CD8-positive, alpha-beta memory T cell (primary cell): ENCODE results near the gene ARL5C. TPM values are rescaled to one million over a fixed set of nuclear protein-coding genes. Genes with fewer than 3 reads are reported as not detected.

Experiments used
- CTCF ChIA-PET: fragments of 350-600 bp; sonication (Branson Sonifier 250); formaldehyde crosslinking; loops from one replicate; lab custom pipeline; 2021; ENCODE audit warnings: antibody characterized with exemption; lab: Charles Lee
- POLR2A ChIA-PET: fragments of 350-600 bp; sonication (Branson Sonifier 250); formaldehyde crosslinking; loops from one replicate; lab custom pipeline; 2021; ENCODE audit warnings: antibody characterized with exemption; lab: Charles Lee
- DNase-seq, 5 donors: peaks; one replicate each; pipeline versions ENCODE4 v3.0.0 to v3.0.0-alpha.2; 2020 to 2022; ENCODE audit warnings: mixed read lengths in 1 of 5
- H3K27ac ChIP-seq: one replicate; pipeline ENCODE4 v1.7.0; 2013; ENCODE audit warnings: low read depth, mild to moderate bottlenecking, low read length, moderate library complexity
- H3K27me3 ChIP-seq: 2 replicates; pipeline ENCODE4 v1.7.0; 2013; ENCODE audit warnings: low read length, mild to moderate bottlenecking; ENCODE audit not compliant: insufficient read depth, poor library complexity, severe bottlenecking
- H3K36me3 ChIP-seq: 2 replicates; pipeline ENCODE4 v1.7.0; 2013; ENCODE audit warnings: mild to moderate bottlenecking, low read length, moderate library complexity; ENCODE audit not compliant: insufficient read depth
- H3K4me1 ChIP-seq: 2 replicates; pipeline ENCODE4 v1.7.0; 2013; ENCODE audit warnings: mild to moderate bottlenecking, low read length, moderate library complexity; ENCODE audit not compliant: insufficient read depth
- H3K4me3 ChIP-seq: 2 replicates; pipeline ENCODE4 v1.7.0; 2013; ENCODE audit warnings: mild to moderate bottlenecking, low read length
- H3K9me3 ChIP-seq: 2 replicates; pipeline ENCODE4 v1.7.0; 2013; ENCODE audit warnings: mild to moderate bottlenecking, low read length
- H3K27ac Mint-ChIP-seq, 8 donors: one replicate each; pipeline ENCODE4 v1.8.0; 2020 to 2021; ENCODE audit warnings: mixed read lengths in 8 of 8, mild to moderate bottlenecking in 6 of 8, inconsistent platforms in 3 of 8, moderate library complexity in 3 of 8
- H3K27me3 Mint-ChIP-seq, 2 donors: one replicate each; pipeline ENCODE4 v1.8.0; 2020 to 2021; ENCODE audit warnings: mixed read lengths in 2 of 2, mild to moderate bottlenecking in 1 of 2, moderate library complexity in 1 of 2
- H3K36me3 Mint-ChIP-seq, 3 donors: one replicate each; pipeline ENCODE4 v1.8.0; 2020 to 2021; ENCODE audit warnings: mixed read lengths in 3 of 3, inconsistent platforms in 1 of 3, mild to moderate bottlenecking in 1 of 3
- H3K4me1 Mint-ChIP-seq, 3 donors: one replicate each; pipeline ENCODE4 v1.8.0; 2020 to 2021; ENCODE audit warnings: mixed read lengths in 3 of 3, inconsistent platforms in 1 of 3, mild to moderate bottlenecking in 1 of 3
- H3K4me3 Mint-ChIP-seq, 7 donors: one replicate each; pipeline ENCODE4 v1.8.0; 2020 to 2021; ENCODE audit warnings: mixed read lengths in 7 of 7, mild to moderate bottlenecking in 6 of 7, moderate library complexity in 4 of 7, inconsistent platforms in 2 of 7
- H3K9me3 Mint-ChIP-seq, 5 donors: one replicate each; pipeline ENCODE4 v1.8.0; 2020 to 2022; ENCODE audit warnings: mixed read lengths in 5 of 5, mild to moderate bottlenecking in 3 of 5, moderate library complexity in 2 of 5, inconsistent platforms in 1 of 5
- polyA plus RNA-seq: library from polyadenylated mRNA; unstranded; fragments of 300-500 nt; fragmentation: Illumina TruSeq; gene quantifications from one replicate; pipeline ENCODE4 v1.2.3, GENCODE V29; 2021
- total RNA-seq, 2 experiments: library from RNA; stranded (reverse); gene quantifications; one replicate each; pipeline ENCODE4 v1.2.3, GENCODE V29; 2021

Gene ARL5C
- total and polyA plus RNA-seq, 3 experiments from 2014 or later = not detected

GRCh38 chr17:39150104-39150634 is 15.8 kb downstream of the ARL5C start:
- Histone ChIP-seq H3K4me3 (no peak overlapping the region), H3K27me3 (no peaks in the 10 kb centered on the region), H3K36me3 (no peaks in the 10 kb centered on the region), H3K27ac (no peak overlapping the region), H3K9me3 (no peaks in the 10 kb centered on the region), H3K4me1 (peaks cover 8% of the 10 kb centered on the region)
- ChIA-PET CTCF (interaction anchor here (1.0 to 6.8 kb wide), 6 partner anchors 15 to 167 kb away, joined by 4 to 128 read pairs (median 46); no protein-coding TSS in a partner anchor), POLR2A (no interaction called here)
- Mint-ChIP-seq H3K4me1 (peaks cover 50 to 62% (median 53%) of the 10 kb centered on the region in 3 donors), H3K4me3 (peak overlapping the region; percentile 82 to 92 (median 84)), H3K27me3 (peaks cover 0 to 27% of the 10 kb centered on the region in 2 donors), H3K27ac (peak overlapping the region in 5 of 8 donors; percentile 41 to 81 (median 53)), H3K9me3 (peaks cover 0 to 13% (median 10%) of the 10 kb centered on the region in 5 donors), H3K36me3 (peaks cover 0 to 15% (median 3%) of the 10 kb centered on the region in 3 donors)
- no peak for DNase-seq

DNA sequence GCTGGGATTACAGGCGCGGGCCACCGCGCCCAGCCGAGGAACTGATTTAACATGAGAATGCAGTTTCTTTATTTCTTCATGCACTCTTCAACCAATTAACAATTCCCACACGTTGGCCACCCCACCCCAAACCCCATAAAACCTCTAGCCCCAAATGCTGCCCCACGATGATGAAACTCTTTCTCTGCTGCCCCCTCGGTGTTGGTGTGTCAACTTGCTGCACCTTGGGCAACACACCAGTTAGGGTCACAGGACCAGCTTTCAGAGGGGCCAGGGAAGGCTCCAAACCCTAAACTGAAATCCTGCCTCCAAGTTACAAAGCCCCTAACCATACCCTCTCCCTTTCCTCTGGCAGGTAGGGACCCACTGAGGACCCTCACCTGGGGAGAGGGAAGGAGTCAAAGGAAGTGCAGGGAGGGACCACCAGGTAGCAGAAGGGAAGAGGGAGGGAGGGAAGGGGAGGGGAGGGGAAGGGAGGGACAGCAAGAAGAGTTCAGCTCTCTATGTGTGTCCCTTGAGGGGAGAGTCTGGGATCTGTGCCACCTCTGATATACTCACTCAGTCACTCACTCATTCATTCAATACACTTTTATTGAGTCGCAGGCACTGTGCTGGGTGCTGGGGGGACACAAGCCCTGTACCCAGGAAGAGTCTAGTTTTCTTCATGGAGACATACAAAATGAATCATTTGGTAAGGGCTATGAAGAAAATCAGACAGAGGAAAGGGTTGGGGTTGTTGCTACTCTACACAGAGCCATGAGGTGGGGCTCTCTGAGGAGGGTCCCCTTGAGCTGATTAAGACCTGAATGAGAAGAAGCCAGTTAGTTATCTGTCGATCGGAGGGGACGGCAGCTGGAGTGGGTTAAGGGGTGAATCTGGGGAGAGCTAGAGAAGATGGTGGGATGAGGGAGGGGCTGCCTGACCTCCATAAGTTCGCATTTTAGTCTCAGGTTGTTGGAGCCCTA is 18.5 kb downstream of the ARL5C start:
- peaks cover 8% of the 10 kb centered on the region for H3K4me1 ChIP-seq
- Mint-ChIP-seq H3K36me3 (peaks cover 0 to 1% (median 0%) of the 10 kb centered on the region in 3 donors), H3K4me3 (peak overlapping the region in 2 of 7 donors; percentile 19 to 85), H3K9me3 (no peaks in the 10 kb centered on the region), H3K4me1 (peaks cover 33 to 48% (median 34%) of the 10 kb centered on the region in 3 donors), H3K27me3 (peaks cover 0 to 6% of the 10 kb centered on the region in 2 donors), H3K27ac (peak overlapping the region in 5 of 8 donors; percentile 24 to 68 (median 44))
- H3K27me3 ChIP-seq = no peaks in the 10 kb centered on the region
- H3K9me3 ChIP-seq = no peaks in the 10 kb centered on the region
- POLR2A ChIA-PET = no interaction called here
- CTCF ChIA-PET = interaction anchor here (1.1 to 1.2 kb wide), 2 partner anchors 17 to 221 kb away, joined by 3 to 4 read pairs; no protein-coding TSS in a partner anchor
- H3K36me3 ChIP-seq = no peaks in the 10 kb centered on the region
- DNase-seq = no peak
- no peak overlapping the region for H3K4me3 ChIP-seq
- H3K27ac ChIP-seq = no peak overlapping the region

DNA sequence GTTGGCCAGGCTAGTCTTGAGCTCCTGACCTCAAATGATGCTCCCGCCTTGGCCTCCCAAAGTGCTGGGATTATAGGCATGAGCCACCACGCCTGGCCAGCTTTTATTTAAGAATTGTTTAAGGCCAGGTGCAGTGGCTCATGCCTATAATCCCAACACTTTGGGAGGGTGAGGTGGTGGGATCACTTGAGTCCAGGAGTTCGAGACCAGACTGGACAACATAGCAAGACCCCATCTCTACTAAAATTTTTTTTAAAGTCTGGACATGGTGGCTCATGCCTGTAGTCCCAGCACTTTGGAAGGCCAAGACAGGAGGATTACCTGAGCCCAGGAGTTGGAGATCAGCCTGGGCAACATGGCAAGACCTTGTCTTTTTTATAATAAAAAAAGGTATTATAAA is 19.7 kb downstream of the ARL5C start:
- Mint-ChIP-seq H3K27ac (no peak overlapping the region), H3K9me3 (no peaks in the 10 kb centered on the region), H3K27me3 (peaks cover 0 to 3% of the 10 kb centered on the region in 2 donors), H3K4me1 (peaks cover 25 to 39% (median 26%) of the 10 kb centered on the region in 3 donors), H3K36me3 (no peaks in the 10 kb centered on the region), H3K4me3 (no peak overlapping the region)
- Histone ChIP-seq H3K36me3 (no peaks in the 10 kb centered on the region), H3K27me3 (no peaks in the 10 kb centered on the region), H3K4me3 (no peak overlapping the region), H3K4me1 (peaks cover 8% of the 10 kb centered on the region), H3K27ac (no peak overlapping the region), H3K9me3 (no peaks in the 10 kb centered on the region)
- POLR2A ChIA-PET = interaction anchor here (1.0 kb wide), 1 partner anchor 8 kb away, joined by 3 read pairs; no protein-coding TSS in a partner anchor
- CTCF ChIA-PET = interaction anchor here (0.8 to 1.1 kb wide), 2 partner anchors 18 to 54 kb away, joined by 3 to 4 read pairs; no protein-coding TSS in a partner anchor
- DNase-seq = no peak

- H3K36me3 Mint-ChIP-seq = no peaks in the 10 kb centered on the region
Observed at GRCh38 chr17:39145143-39145542, 20.8 kb downstream of the ARL5C start.

GRCh38 chr17:39144416-39144840 is 21.5 kb downstream of the ARL5C start:
- Histone ChIP-seq H3K9me3 (no peaks in the 10 kb centered on the region), H3K4me1 (no peaks in the 10 kb centered on the region), H3K36me3 (no peaks in the 10 kb centered on the region), H3K4me3 (no peak overlapping the region), H3K27me3 (no peaks in the 10 kb centered on the region), H3K27ac (no peak overlapping the region)
- peak overlapping the region in 1 of 8 donors; percentile 50 for H3K27ac Mint-ChIP-seq
- CTCF ChIA-PET = interaction anchor here (1.0 to 2.2 kb wide), 7 partner anchors 9 to 161 kb away, joined by 3 to 14 read pairs (median 4); no protein-coding TSS in a partner anchor
- peak overlapping the region in 1 of 7 donors; percentile 40 for H3K4me3 Mint-ChIP-seq
- H3K36me3 Mint-ChIP-seq = no peaks in the 10 kb centered on the region
- no peak for DNase-seq
- POLR2A ChIA-PET = no interaction called here
- no peaks in the 10 kb centered on the region for H3K9me3 Mint-ChIP-seq
- H3K4me1 Mint-ChIP-seq = peaks cover 9 to 23% (median 11%) of the 10 kb centered on the region in 3 donors
- no peaks in the 10 kb centered on the region for H3K27me3 Mint-ChIP-seq

More at GRCh38 chr17:39145143-39145542, 20.8 kb downstream of the ARL5C start:
- Histone ChIP-seq H3K27me3 (no peaks in the 10 kb centered on the region), H3K36me3 (no peaks in the 10 kb centered on the region), H3K4me1 (no peaks in the 10 kb centered on the region), H3K4me3 (no peak overlapping the region), H3K9me3 (no peaks in the 10 kb centered on the region), H3K27ac (no peak overlapping the region)
- ChIA-PET CTCF (interaction anchor here (1.0 to 2.2 kb wide), 5 partner anchors 8 to 75 kb away, joined by 3 to 14 read pairs (median 4); no protein-coding TSS in a partner anchor), POLR2A (interaction anchor here (1.0 kb wide), 1 partner anchor 9 kb away, joined by 3 read pairs; no protein-coding TSS in a partner anchor)
- Mint-ChIP-seq H3K4me1 (peaks cover 16 to 30% (median 18%) of the 10 kb centered on the region in 3 donors), H3K4me3 (no peak overlapping the region), H3K27ac (peak overlapping the region in 1 of 8 donors; percentile 23), H3K27me3 (peaks cover 0 to 3% of the 10 kb centered on the region in 2 donors), H3K9me3 (no peaks in the 10 kb centered on the region)
- DNase-seq = no peak

DNA sequence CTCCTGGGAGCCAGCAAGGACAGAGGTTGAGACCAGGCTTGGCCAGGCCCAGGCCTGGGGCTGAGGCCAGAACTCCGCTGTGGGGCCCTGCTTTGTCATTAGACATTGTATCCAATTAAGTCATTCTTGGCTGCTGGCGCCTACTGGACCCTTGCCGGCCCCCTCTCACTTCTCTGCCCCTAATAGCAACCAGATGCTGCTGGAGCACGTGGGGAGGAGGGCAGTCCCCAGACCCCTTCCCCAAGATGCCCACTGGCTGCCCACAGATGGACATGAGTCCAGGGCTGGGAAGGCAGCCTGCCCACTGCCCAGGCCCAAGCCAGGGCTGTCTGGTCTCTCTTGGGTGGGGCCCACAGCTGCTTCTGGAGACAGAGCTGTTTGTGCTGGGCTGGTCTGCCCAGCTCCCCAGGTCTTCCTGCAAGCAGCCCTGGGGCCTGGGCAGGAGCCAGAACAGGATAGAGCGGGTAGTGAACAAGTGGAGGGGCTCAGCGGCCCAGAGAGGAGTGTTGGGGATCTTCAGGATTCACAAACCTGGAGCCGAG is 22.3 kb downstream of the ARL5C start:
- H3K9me3 Mint-ChIP-seq = no peaks in the 10 kb centered on the region
- DNase-seq = no peak
- H3K27ac ChIP-seq = no peak overlapping the region
- H3K4me3 ChIP-seq = no peak overlapping the region
- H3K9me3 ChIP-seq = no peaks in the 10 kb centered on the region
- H3K27me3 ChIP-seq = no peaks in the 10 kb centered on the region
- peaks cover 0 to 2% (median 0%) of the 10 kb centered on the region in 3 donors for H3K36me3 Mint-ChIP-seq
- peaks cover 2 to 22% (median 5%) of the 10 kb centered on the region in 3 donors for H3K4me1 Mint-ChIP-seq
- peak overlapping the region in 1 of 8 donors; percentile 40 for H3K27ac Mint-ChIP-seq
- no peaks in the 10 kb centered on the region for H3K27me3 Mint-ChIP-seq
- no peaks in the 10 kb centered on the region for H3K36me3 ChIP-seq
- ChIA-PET CTCF (interaction anchor here (1.2 to 2.2 kb wide), 5 partner anchors 9 to 161 kb away, joined by 3 to 14 read pairs (median 4); no protein-coding TSS in a partner anchor), POLR2A (no interaction called here)
- H3K4me1 ChIP-seq = no peaks in the 10 kb centered on the region
- H3K4me3 Mint-ChIP-seq = no peak overlapping the region

- Histone ChIP-seq H3K4me1 (no peaks in the 10 kb centered on the region), H3K27ac (no peak overlapping the region), H3K9me3 (no peaks in the 10 kb centered on the region), H3K4me3 (no peak overlapping the region), H3K27me3 (no peaks in the 10 kb centered on the region), H3K36me3 (no peaks in the 10 kb centered on the region)
- Mint-ChIP-seq H3K27me3 (no peaks in the 10 kb centered on the region), H3K4me3 (no peak overlapping the region), H3K4me1 (peaks cover 0 to 14% (median 2%) of the 10 kb centered on the region in 3 donors), H3K36me3 (peaks cover 0 to 4% (median 0%) of the 10 kb centered on the region in 3 donors), H3K27ac (no peak overlapping the region), H3K9me3 (no peaks in the 10 kb centered on the region)
- POLR2A ChIA-PET = no interaction called here
- CTCF ChIA-PET = interaction anchor here (1.1 kb wide), 1 partner anchor 11 kb away, joined by 3 read pairs; no protein-coding TSS in a partner anchor
- no peak for DNase-seq
Observed at GRCh38 chr17:39141915-39142664, 23.9 kb downstream of the ARL5C start.
